NCI-H2029 (cell line): ENCODE results near the gene PRKAR1B.
A peak's percentile ranks its signal among the peaks of the same experiment; 100 is the strongest.

Experiments
- DNase-seq: peaks from one replicate; lab custom pipeline; 2025; lab: John Stamatoyannopoulos, UW

Gene PRKAR1B

GRCh38 chr7:538764-539685 is 188.1 kb downstream of the PRKAR1B start:
- DNase-seq = no peak

DNA sequence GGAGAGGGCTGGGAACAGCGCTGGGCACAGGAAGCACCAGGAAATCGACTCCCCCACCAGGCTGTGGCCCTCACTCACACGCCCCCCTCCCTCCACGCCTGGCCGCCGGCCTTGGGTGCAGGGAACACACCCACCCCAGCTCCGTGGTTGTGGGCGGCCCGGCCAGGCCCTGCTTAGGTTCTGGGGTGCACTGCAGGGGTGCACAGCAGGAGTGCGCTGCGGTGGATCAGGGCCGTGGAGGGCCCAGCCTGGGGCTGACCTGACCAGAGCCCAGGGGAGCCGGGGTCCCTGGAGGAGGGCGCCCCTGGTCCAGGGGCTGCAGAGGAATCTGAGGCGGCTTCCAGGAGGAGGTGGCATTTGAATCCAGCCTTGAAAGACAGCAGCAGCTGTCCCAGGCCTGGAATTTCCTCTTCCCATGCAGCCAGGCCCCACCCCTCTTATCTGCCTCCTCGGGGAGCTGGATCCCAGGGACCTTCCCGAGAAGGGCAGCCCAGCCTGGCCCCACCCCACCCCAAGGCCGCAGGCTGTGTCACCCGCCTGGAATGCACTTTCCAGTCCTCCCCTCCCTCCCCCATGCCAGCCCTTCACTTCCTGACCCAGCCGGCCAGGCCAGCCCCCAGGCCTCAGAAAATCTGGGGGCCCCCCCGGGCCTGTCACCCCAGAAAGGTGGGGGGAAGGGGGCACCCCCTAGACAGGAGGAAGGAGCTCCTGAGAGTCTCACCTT is 189.0 kb downstream of the PRKAR1B start:
- DNase-seq = no peak

- no peak for DNase-seq
These were observed 190.8 kb downstream of the PRKAR1B start for GRCh38 chr7:536231-536630.

DNA sequence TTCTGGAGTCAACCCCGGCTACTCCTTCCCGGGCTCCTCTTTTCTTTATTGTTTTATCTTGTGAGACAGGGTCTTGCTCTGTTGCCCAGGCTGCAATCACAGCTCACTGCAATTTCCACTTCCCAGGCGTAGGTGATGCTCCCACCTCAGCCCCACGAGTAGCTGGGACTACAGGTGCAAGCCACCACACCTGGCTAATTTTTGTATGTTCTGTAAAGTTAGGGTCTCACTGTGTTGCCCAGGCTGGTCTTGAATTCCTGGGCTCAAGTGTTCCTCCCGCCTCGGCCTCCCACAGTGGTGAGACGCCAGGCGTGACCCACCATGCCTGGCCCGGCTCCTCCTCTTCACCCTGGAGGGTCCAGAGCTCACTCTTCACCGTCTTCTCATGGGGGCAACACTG is 192.1 kb downstream of the PRKAR1B start:
- DNase-seq = no peak

DNA sequence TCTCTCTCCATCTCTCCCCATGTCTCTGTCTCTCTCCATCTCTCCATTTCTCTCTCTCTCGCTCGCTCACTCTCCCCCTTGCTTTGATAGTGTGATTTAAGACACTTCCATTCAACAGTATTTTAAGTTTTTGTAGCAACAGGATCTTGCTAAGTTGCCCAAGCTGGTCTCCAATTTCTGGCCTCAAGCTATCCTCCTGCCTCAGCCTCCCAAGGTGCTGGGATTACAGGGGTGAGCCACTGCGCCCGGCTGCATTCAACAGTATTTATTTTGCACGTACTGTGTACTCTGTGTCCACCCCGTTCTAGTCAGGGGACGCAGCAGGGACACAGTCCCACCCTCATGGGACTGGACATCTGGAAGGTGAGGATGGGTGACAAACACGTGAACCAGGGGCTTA is 193.0 kb downstream of the PRKAR1B start:
- no peak for DNase-seq

- no peak for DNase-seq
These were observed 193.8 kb downstream of the PRKAR1B start for GRCh38 chr7:533266-533665.

GRCh38 chr7:532379-533143 is 194.5 kb downstream of the PRKAR1B start:
- no peak for DNase-seq

DNA sequence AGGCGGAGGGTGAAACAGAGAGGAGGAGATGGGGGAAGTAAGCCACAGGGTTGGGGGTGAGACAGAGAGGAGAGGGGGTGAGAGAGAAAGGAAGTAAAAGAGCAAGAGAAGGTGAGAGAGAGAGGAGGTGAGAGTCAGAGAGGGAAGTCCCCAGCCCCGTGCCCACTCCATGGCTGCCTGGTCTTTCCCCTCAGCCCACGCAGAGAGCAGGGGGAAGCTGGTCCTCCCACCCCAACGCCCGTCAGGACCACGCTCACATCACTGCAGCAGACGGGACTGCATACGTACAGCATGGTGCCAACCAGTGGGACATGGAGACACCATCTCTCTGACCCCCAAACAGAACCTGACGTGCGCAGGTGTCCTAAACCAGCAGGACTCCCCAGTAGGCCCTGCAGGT is 195.3 kb downstream of the PRKAR1B start:
- DNase-seq = no peak

GRCh38 chr7:528451-528850 is 198.6 kb downstream of the PRKAR1B start:
- DNase-seq = no peak

DNA sequence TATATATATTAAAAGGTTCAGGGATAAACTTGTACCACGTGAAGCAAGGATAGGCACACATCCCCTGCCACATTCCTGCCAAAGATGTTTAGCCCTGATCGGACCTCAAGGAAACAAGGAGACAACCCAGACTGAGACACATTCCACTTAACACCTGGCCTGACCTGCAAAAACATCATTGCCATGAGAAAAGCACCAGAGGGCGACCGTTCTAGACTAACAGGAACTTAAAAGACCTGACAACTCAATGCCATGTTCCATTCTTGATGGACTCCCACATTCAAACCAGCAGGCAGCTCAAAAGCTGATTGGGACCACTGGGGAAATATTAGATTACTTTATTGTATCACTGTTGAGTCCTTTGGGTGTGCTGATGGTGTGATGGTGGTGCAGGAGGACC is 199.4 kb downstream of the PRKAR1B start:
- DNase-seq = no peak

DNA sequence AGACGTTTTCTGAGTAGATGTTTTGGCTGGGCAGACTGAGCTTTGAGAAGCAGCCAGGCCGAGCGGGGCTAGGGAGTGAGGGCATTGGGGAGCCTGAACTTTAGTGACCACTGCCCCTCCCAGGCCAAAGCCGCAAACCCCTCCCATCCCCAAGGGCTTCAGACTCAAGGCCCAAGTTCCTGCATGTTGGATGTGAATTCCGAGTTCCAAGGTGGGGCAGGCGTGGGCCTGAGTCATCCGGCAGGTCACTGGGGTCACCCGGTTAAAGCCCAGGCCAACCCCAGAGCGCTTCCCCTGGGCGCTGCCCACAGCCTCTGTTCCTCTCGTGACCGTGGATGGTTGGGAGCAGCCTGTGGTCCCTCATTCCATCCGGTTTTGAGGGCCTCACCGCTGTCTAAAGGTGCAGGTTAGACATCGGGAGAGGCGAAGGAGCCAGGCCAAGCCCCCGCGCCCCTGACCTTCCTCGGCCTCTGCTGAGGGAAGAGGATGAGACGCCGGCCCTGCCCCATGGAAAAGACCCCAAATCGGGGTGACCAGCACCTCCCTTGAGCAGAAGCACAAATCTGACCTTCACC is 200.5 kb downstream of the PRKAR1B start:
- DNase-seq = no peak

GRCh38 chr7:525740-526139 is 201.3 kb downstream of the PRKAR1B start:
- DNase-seq = no peak

DNA sequence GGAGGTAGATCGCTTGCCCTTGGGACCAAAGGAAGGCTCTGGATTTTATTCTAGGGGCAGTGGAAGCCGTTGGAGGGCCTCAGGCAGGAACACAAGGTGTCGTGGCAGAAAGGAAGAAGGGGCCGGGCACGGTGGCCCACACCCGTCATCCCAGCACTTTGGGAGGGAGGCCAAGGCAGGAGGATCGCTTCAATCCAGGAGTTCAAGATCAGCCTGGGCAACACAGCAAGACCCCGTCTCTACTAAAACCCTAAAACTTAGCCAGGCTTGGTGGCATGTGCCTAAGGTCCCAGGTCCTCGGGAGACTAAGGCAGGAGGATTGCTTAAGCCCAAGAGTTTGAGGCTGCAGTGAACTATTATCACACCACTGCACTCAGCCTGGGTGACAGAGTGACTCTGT is 202.3 kb downstream of the PRKAR1B start:
- DNase-seq = no peak

GRCh38 chr7:523347-524336 is 203.4 kb downstream of the PRKAR1B start:
- no peak for DNase-seq

GRCh38 chr7:522951-523314 is 204.1 kb downstream of the PRKAR1B start:
- DNase-seq = no peak

DNA sequence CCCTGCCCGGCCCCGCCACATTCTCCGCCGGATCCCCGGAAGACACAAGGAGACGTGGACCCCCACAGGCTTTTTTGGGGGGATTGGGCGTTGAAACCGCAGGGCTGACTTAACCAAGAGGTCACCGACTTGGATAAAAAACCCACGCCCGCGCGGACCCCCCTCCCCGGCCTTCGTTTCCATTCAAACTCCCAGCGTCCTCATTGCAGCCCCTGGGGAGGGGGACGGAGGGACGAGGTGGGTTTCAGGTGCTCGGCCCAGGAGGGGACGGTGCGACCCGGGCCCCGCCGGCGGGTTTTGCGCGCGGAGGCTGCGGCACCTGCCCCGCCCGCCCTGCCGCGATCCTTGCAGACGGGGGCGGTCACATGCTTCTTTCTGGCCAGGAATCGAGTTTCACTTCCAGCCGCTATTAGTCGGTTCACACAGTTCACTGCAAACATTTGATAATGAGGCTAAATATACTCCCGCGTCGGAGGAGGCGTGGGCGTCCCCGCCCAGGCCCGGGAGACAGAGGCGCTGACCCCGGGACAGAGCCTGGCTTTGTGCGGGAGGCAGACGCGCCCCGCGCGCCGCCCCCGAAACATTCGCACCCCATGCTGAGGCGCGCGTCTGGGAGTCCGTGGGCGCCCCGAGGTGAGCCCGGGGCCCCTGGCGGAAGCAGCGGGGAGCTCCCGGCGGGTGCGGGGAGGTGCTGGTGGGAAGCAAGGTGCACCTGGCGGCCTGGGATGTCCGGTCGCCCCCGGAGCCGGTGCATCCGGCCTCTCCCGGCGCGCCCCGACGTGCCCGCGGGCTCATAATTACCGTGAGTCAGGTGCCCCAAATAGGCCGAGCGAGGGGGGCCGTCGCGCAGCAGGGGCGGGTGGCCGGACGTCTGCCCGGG is 204.8 kb downstream of the PRKAR1B start:
- DNase-seq = peak; percentile 39

- DNase-seq = no peak
These were observed 205.6 kb downstream of the PRKAR1B start for GRCh38 chr7:521221-522070.

- no peak for DNase-seq
These were observed 206.4 kb downstream of the PRKAR1B start for GRCh38 chr7:520503-521161.
